Measurements from ENCODE around the gene PDE4D.

PDE4D gene

DNA sequence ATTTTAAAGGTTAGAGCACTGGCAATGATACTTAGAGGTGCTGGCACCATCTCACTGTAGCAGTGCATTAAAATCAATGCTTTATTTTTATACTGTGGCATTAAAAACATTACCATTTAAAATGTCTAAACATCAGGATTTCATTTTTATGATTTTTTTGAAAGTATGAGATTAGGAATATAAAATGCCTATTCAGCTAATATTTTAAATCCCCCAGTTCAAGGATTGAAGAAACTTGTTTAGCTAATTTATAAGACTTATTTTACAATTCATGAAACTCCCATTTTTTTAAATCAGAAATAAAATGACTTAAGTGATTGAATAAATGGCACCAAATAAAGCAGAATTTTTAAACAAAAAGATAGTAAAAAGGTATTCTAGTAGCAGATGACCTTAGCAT, 685.1 kb downstream of the PDE4D start:
- TF ChIP-seq, protein P1, sequence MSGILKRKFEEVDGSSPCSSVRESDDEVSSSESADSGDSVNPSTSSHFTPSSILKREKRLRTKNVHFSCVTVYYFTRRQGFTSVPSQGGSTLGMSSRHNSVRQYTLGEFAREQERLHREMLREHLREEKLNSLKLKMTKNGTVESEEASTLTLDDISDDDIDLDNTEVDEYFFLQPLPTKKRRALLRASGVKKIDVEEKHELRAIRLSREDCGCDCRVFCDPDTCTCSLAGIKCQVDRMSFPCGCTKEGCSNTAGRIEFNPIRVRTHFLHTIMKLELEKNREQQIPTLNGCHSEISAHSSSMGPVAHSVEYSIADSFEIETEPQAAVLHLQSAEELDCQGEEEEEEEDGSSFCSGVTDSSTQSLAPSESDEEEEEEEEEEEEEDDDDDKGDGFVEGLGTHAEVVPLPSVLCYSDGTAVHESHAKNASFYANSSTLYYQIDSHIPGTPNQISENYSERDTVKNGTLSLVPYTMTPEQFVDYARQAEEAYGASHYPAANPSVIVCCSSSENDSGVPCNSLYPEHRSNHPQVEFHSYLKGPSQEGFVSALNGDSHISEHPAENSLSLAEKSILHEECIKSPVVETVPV (CRISPR knock-in tag; IDR thresholded peaks at IDR 0.05): no peak
- TF ChIP-seq TCF4 (CRISPR knock-in tag; IDR thresholded peaks at IDR 0.05; ENCODE audit: borderline replicate concordance) (no peak), OSR1 (CRISPR knock-in tag; IDR thresholded peaks at IDR 0.05) (no peak), PPARA (CRISPR knock-in tag; IDR thresholded peaks at IDR 0.05; ENCODE audit: borderline replicate concordance) (no peak), ZC3H10 (CRISPR knock-in tag; IDR thresholded peaks at IDR 0.05) (no peak), GLIS3 (CRISPR knock-in tag; IDR thresholded peaks at IDR 0.05) (no peak), CSDC2 (CRISPR knock-in tag; IDR thresholded peaks at IDR 0.05) (no peak), ZNF8 (CRISPR knock-in tag; IDR thresholded peaks at IDR 0.05) (no peak), ISL1 (CRISPR knock-in tag; IDR thresholded peaks at IDR 0.05) (no peak), ZFP3 (CRISPR knock-in tag; IDR thresholded peaks at IDR 0.05) (no peak)
- TF ChIP-seq, protein P2, sequence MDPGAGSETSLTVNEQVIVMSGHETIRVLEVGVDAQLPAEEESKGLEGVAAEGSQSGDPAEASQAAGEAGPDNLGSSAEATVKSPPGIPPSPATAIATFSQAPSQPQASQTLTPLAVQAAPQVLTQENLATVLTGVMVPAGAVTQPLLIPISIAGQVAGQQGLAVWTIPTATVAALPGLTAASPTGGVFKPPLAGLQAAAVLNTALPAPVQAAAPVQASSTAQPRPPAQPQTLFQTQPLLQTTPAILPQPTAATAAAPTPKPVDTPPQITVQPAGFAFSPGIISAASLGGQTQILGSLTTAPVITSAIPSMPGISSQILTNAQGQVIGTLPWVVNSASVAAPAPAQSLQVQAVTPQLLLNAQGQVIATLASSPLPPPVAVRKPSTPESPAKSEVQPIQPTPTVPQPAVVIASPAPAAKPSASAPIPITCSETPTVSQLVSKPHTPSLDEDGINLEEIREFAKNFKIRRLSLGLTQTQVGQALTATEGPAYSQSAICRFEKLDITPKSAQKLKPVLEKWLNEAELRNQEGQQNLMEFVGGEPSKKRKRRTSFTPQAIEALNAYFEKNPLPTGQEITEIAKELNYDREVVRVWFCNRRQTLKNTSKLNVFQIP (CRISPR knock-in tag; IDR thresholded peaks at IDR 0.05; ENCODE audit: borderline replicate concordance, low read depth): no peak
- ATAC-seq: no peak

DNA sequence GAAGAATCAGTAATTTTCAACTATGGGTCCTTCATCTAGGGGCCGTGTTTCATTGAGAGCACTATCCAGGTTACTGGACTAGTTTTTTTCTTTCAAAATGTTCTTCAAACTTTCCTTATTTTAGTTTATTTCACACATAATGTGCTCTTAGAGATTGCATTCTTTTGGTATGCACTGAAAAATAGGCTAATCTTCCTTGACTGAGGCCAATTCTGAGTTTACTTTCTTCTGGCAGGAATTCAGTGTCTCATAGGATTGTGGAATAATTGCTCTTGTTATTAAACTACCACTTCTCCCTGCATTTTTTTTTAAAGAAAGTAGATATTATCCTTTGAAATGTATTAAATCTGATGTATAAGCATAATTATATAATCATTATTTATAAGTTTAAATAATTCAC, 686.1 kb downstream of the PDE4D start:
- ATAC-seq: no peak

More for the DNA sequence above, 686.1 kb downstream of the PDE4D start:
- TF ChIP-seq ZNF8 (CRISPR knock-in tag; IDR thresholded peaks at IDR 0.05): no peak
- TF ChIP-seq, protein P2 (CRISPR knock-in tag; IDR thresholded peaks at IDR 0.05; ENCODE audit: borderline replicate concordance, low read depth): no peak
- TF ChIP-seq CSDC2 (CRISPR knock-in tag; IDR thresholded peaks at IDR 0.05): no peak
- no peak for TF ChIP-seq ZFP3 (CRISPR knock-in tag; IDR thresholded peaks at IDR 0.05)
- TF ChIP-seq OSR1 (CRISPR knock-in tag; IDR thresholded peaks at IDR 0.05): no peak
- TF ChIP-seq RARB (CRISPR knock-in tag; IDR thresholded peaks at IDR 0.05): no peak
- TF ChIP-seq, protein P3, sequence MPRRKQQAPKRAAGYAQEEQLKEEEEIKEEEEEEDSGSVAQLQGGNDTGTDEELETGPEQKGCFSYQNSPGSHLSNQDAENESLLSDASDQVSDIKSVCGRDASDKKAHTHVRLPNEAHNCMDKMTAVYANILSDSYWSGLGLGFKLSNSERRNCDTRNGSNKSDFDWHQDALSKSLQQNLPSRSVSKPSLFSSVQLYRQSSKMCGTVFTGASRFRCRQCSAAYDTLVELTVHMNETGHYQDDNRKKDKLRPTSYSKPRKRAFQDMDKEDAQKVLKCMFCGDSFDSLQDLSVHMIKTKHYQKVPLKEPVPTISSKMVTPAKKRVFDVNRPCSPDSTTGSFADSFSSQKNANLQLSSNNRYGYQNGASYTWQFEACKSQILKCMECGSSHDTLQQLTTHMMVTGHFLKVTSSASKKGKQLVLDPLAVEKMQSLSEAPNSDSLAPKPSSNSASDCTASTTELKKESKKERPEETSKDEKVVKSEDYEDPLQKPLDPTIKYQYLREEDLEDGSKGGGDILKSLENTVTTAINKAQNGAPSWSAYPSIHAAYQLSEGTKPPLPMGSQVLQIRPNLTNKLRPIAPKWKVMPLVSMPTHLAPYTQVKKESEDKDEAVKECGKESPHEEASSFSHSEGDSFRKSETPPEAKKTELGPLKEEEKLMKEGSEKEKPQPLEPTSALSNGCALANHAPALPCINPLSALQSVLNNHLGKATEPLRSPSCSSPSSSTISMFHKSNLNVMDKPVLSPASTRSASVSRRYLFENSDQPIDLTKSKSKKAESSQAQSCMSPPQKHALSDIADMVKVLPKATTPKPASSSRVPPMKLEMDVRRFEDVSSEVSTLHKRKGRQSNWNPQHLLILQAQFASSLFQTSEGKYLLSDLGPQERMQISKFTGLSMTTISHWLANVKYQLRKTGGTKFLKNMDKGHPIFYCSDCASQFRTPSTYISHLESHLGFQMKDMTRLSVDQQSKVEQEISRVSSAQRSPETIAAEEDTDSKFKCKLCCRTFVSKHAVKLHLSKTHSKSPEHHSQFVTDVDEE (CRISPR knock-in tag; IDR thresholded peaks at IDR 0.05): no peak
- no peak for TF ChIP-seq ZFP30 (CRISPR knock-in tag; IDR thresholded peaks at IDR 0.05)
- no peak for TF ChIP-seq TCF4 (CRISPR knock-in tag; IDR thresholded peaks at IDR 0.05; ENCODE audit: borderline replicate concordance)
- no peak for TF ChIP-seq ESRRG (CRISPR knock-in tag; IDR thresholded peaks at IDR 0.05)
- no peak for TF ChIP-seq TOX (CRISPR knock-in tag; IDR thresholded peaks at IDR 0.05; ENCODE audit: borderline replicate concordance)
- TF ChIP-seq ZNF70 (CRISPR knock-in tag; IDR thresholded peaks at IDR 0.05): no peak
- TF ChIP-seq GLIS3 (CRISPR knock-in tag; IDR thresholded peaks at IDR 0.05): no peak
- TF ChIP-seq, protein P4, sequence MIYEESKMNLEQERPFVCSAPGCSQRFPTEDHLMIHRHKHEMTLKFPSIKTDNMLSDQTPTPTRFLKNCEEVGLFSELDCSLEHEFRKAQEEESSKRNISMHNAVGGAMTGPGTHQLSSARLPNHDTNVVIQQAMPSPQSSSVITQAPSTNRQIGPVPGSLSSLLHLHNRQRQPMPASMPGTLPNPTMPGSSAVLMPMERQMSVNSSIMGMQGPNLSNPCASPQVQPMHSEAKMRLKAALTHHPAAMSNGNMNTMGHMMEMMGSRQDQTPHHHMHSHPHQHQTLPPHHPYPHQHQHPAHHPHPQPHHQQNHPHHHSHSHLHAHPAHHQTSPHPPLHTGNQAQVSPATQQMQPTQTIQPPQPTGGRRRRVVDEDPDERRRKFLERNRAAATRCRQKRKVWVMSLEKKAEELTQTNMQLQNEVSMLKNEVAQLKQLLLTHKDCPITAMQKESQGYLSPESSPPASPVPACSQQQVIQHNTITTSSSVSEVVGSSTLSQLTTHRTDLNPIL (CRISPR knock-in tag; IDR thresholded peaks at IDR 0.05; ENCODE audit: low read depth): no peak
- no peak for TF ChIP-seq BACH2 (CRISPR knock-in tag; IDR thresholded peaks at IDR 0.05; ENCODE audit: borderline replicate concordance)
- TF ChIP-seq, protein P5, sequence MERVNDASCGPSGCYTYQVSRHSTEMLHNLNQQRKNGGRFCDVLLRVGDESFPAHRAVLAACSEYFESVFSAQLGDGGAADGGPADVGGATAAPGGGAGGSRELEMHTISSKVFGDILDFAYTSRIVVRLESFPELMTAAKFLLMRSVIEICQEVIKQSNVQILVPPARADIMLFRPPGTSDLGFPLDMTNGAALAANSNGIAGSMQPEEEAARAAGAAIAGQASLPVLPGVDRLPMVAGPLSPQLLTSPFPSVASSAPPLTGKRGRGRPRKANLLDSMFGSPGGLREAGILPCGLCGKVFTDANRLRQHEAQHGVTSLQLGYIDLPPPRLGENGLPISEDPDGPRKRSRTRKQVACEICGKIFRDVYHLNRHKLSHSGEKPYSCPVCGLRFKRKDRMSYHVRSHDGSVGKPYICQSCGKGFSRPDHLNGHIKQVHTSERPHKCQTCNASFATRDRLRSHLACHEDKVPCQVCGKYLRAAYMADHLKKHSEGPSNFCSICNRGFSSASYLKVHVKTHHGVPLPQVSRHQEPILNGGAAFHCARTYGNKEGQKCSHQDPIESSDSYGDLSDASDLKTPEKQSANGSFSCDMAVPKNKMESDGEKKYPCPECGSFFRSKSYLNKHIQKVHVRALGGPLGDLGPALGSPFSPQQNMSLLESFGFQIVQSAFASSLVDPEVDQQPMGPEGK (CRISPR knock-in tag; IDR thresholded peaks at IDR 0.05; ENCODE audit: borderline replicate concordance): no peak
- TF ChIP-seq, protein P1 (CRISPR knock-in tag; IDR thresholded peaks at IDR 0.05): no peak
- no peak for TF ChIP-seq SNAI2 (CRISPR knock-in tag; IDR thresholded peaks at IDR 0.05)

All from SK-N-SH treated with all-trans-retinoic acid at 6 μM for 48 hours (cell line).